Measurements from ENCODE around the gene FGA.
"Not testable (repeated sequence)": the region's sequence is repeated elsewhere in the genome, so short reads cannot be mapped to it uniquely, and the experiment has no call there.

The FGA gene

DNA sequence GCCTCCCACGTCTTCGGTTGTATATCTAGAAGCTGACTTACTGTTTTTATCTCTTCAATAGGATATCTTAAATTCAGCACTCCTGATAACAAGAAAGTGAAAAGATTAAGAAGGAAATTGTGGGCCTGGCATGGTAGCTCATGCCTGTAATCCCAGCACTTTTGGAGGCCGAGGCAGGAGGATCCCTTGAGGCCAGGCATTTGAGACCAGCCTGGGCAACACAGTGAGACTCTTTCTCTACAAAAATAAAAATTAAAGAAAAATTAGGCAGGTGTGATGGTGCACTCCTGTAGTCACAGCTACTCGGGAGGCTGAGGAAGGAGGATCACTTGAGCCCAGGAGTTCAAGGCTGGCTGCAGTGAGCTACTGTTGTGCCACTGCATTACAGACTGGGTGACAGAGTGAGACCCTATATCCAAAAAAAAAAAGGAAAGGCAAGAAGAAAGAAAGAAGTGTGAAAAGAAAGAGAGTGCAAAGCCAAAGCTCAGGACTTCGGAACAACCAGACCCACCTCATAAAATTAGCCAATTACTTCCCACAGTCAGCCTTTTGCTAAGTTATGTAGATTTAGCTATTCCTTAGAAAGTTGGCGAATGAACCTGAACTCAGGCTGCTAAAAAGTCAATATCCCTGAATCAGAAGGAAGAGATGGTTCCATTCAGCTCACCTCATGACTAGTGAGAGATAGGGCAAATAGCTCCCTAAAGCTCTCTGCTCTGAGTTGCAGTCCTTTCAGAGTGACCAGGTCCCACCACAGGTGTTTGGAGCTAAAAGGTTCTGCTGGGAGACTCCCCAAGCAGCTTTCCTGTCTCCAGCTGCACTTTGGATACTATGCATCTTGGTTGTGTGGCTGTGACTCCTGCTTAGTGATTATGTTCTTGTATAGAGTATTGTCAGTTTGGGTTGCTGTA, 12.7 kb upstream of the FGA start:
- in situ Hi-C loops (cut with HindIII; ENCODE audit: low sequenced_read_pairs) = no loop called here
- TF ChIP-seq, protein P1, sequence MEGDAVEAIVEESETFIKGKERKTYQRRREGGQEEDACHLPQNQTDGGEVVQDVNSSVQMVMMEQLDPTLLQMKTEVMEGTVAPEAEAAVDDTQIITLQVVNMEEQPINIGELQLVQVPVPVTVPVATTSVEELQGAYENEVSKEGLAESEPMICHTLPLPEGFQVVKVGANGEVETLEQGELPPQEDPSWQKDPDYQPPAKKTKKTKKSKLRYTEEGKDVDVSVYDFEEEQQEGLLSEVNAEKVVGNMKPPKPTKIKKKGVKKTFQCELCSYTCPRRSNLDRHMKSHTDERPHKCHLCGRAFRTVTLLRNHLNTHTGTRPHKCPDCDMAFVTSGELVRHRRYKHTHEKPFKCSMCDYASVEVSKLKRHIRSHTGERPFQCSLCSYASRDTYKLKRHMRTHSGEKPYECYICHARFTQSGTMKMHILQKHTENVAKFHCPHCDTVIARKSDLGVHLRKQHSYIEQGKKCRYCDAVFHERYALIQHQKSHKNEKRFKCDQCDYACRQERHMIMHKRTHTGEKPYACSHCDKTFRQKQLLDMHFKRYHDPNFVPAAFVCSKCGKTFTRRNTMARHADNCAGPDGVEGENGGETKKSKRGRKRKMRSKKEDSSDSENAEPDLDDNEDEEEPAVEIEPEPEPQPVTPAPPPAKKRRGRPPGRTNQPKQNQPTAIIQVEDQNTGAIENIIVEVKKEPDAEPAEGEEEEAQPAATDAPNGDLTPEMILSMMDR (IDR thresholded peaks at IDR 0.05; ENCODE audit: low read depth, low read length, missing control alignments) = no peak
- no peak overlapping the region for H3K4me3 ChIP-seq (ENCODE audit: low read depth, low read length)
- no peak for DNase-seq (ENCODE audit: low read depth)

DNA sequence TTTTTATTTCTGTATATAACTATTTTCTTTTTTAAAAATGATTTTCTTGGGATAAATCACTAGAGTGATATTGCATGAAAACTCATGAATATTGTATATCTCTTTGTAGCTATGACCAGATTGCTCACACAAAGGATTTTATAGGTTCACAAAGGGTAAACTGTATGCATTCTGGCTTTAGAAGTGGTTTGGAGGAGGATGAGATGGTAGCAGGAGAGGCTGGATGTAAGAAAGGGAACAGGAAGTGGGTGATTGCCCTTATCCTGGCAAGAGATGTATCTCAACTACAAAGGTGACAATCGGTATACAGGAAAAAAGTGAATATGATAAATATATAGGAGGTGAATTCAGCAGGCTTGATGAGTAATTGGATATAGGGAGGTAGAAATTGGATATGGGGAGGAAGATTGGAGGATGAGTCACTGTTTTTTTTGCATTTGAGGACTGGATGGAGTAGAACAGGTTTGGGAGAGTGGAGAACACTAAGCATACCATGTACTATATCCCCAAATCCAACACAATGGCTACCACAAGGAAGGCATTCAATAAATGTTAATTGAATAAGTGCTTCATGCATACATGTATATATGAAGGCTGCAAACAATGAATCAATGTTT, 12.0 kb upstream of the FGA start:
- in situ Hi-C loops (cut with HindIII; ENCODE audit: low sequenced_read_pairs) = no loop called here
- TF ChIP-seq, protein P1 (IDR thresholded peaks at IDR 0.05; ENCODE audit: low read depth, low read length, missing control alignments) = no peak
- H3K4me3 ChIP-seq (ENCODE audit: low read depth, low read length) = no peak overlapping the region
- DNase-seq (ENCODE audit: low read depth) = no peak

DNA sequence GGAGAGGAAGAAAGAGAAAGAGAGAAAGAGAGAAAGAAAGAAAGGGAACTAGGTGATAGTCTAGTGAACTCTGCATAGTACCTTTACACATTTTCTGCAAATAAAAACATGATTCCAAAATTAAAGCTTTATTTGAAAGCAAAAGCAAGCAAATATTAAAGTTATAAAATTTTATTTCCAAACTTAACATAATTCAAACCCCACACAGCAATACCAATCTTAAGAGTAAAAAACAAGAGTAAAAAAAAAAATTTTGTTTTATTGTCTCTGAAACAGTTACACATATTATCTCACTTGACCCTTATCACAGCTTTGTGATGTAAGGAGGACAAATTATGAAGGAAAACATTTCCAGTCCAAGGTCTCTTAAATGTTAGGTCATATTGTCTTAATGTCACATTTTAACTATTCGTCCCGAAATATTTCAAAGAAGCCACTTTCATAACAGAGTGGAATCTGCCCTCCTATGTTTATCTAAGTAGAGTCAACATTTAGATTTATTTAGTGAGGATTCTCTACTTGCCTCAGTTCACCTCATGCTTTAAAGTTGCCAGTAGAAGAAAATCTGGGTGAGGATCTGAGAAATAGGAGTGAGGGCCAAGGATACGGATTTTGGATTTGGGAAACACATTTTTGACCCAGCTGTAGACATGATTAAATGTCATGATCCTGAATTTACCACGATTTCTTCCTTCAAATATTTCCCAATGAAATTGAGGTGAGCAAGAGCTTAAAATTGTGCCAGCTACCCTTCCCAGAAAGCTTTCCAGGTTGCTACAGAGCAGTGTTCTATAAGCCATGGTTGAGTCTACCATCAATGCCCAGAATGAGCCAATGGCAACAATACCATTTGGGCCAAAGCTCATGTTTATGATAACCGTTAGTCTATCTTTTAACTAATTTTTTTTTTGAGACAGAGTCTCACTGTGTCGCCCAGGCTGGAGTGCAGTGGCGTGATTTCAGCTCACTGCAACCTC, 7.5 kb upstream of the FGA start:
- DNase-seq (ENCODE audit: low read depth) = no peak
- in situ Hi-C loops (cut with HindIII; ENCODE audit: low sequenced_read_pairs) = no loop called here
- TF ChIP-seq, protein P1 (IDR thresholded peaks at IDR 0.05; ENCODE audit: low read depth, low read length, missing control alignments) = no peak
- H3K4me3 ChIP-seq (ENCODE audit: low read depth, low read length) = no peak overlapping the region

DNA sequence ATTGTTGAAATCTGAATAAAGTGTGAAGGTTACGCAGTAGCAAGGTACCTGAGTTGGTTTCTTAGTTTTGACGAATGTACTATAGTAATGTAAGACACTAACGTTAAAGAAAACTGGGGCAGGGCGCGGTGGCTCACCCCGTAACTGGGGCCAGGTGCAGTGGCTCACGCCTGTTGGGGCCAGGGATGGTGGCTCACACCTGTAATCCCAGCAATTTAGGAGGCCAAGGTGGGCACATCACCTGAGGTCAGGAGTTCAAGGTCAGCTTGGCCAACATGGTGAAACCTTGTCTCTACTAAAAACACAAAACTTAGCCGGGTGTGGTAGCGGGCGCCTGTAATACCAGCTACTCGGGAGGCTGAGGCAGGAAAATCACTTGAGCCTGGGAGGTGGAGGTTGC, 6.7 kb upstream of the FGA start:
- H3K4me3 ChIP-seq (ENCODE audit: low read depth, low read length); in situ Hi-C loops (cut with HindIII; ENCODE audit: low sequenced_read_pairs); DNase-seq (ENCODE audit: low read depth): not testable (repeated sequence)

DNA sequence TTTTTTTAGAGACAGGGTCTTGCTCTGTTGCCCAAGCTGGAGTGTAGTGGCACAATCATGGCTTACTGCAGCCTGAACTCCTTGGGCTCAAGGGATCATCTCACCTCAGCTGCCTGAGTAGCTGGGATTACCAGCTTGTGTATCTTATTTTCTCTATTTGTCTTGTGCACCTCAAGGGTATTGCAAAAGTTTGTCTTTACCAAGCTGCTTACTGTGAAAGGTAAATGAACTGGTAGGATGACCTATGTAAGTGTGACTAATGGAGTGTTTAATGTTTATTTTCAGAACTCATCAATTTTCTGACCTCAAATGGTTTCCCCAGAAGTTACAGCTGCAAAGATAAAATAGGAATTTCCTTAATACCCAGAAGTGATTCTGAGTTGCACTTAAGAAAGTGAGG, 5.3 kb upstream of the FGA start:
- no peak overlapping the region for H3K4me3 ChIP-seq (ENCODE audit: low read depth, low read length)
- TF ChIP-seq, protein P1 (IDR thresholded peaks at IDR 0.05; ENCODE audit: low read depth, low read length, missing control alignments) = no peak
- no peak for DNase-seq (ENCODE audit: low read depth)
- in situ Hi-C loops (cut with HindIII; ENCODE audit: low sequenced_read_pairs) = no loop called here

DNA sequence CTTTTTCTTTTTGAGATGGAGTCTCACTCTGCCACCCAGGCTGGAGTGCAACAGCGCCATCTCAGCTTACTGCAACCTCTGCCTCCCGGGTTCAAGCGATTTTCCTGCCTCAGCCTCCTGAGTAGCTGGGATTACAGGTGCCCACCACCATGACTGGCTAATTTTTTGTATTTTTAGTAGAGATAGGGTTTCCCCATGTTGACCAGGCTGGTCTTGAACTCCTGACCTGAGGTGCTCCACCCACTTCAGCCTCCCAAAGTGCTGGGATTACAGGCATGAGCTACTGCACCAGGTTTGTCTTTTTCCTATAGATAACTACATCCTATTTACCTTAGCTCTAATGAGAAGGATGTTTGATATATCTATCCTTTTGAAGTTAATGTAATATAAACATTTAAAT, 3.8 kb upstream of the FGA start:
- in situ Hi-C loops (cut with HindIII; ENCODE audit: low sequenced_read_pairs); DNase-seq (ENCODE audit: low read depth); H3K4me3 ChIP-seq (ENCODE audit: low read depth, low read length): not testable (repeated sequence)

DNA sequence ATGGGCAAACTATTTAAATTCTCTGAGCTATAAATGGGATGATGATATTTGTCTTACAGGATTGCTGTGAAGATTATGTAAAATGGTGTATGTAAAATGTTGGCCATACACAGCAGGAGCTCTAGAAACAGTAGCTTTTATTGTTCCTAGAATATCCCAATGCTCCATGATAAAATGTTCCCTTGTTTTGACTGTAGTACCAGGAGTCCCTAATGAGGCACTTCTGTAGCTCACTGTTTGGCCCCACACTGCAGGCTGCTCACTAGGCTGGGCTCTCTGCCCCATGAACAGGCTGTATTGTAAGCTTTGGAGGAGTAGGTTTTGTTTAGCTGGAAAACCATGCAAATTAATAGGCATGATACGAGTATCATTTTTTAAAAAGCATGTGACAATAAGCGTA, 3.3 kb upstream of the FGA start:
- TF ChIP-seq, protein P1 (IDR thresholded peaks at IDR 0.05; ENCODE audit: low read depth, low read length, missing control alignments) = no peak
- in situ Hi-C loops (cut with HindIII; ENCODE audit: low sequenced_read_pairs) = no loop called here
- DNase-seq (ENCODE audit: low read depth) = no peak
- no peak overlapping the region for H3K4me3 ChIP-seq (ENCODE audit: low read depth, low read length)
